Choroid plexus epithelial cell (primary cell): ENCODE data around the gene CNTNAP4.

ENCODE experiments used
- DNase-seq: peaks from one replicate; pipeline ENCODE4 v3.0.0-alpha.2; 2010; ENCODE audit warnings: low read depth
- H3K4me3 ChIP-seq: 2 replicates; pipeline ENCODE4 v1.5.1; 2011; ENCODE audit warnings: low read depth, mild to moderate bottlenecking, control low read depth, low read length, moderate library complexity
- CTCF ChIP-seq: conservative IDR thresholded peaks from 2 replicates; pipeline ENCODE4 v1.5.1; 2011; ENCODE audit warnings: low read depth, mild to moderate bottlenecking, control low read depth, inconsistent platforms, low read length, moderate library complexity

Gene CNTNAP4

GRCh38 chr16:76280421-76281215, 3.4 kb downstream of the CNTNAP4 start:
- no peak for DNase-seq
- H3K4me3 ChIP-seq, result no peak overlapping the region
- TF ChIP-seq CTCF, result no peak

GRCh38 chr16:76287466-76287865, 10.3 kb downstream of the CNTNAP4 start:
- TF ChIP-seq CTCF, result no peak
- DNase-seq, result no peak
- no peak overlapping the region for H3K4me3 ChIP-seq

GRCh38 chr16:76292218-76292617, 15.0 kb downstream of the CNTNAP4 start:
- DNase-seq, result no peak
- TF ChIP-seq CTCF, result no peak
- no peak overlapping the region for H3K4me3 ChIP-seq

- no peak for TF ChIP-seq CTCF
- no peak for DNase-seq
- H3K4me3 ChIP-seq, result no peak overlapping the region
Measured at GRCh38 chr16:76293980-76294379, 16.8 kb downstream of the CNTNAP4 start.

GRCh38 chr16:76294396-76295214, 17.4 kb downstream of the CNTNAP4 start:
- H3K4me3 ChIP-seq, result no peak overlapping the region
- no peak for TF ChIP-seq CTCF
- DNase-seq, result no peak

- no peak for TF ChIP-seq CTCF
- DNase-seq, result no peak
Measured at GRCh38 chr16:76297941-76298340, 20.7 kb downstream of the CNTNAP4 start.

More at GRCh38 chr16:76297941-76298340, 20.7 kb downstream of the CNTNAP4 start:
- H3K4me3 ChIP-seq, result no peak overlapping the region
